DMS53 (cell line): ENCODE results near the gene ATP2B3.

Experiments used
- DNase-seq: peaks from one replicate; lab custom pipeline; 2025; lab: John Stamatoyannopoulos, UW

Gene ATP2B3

DNA sequence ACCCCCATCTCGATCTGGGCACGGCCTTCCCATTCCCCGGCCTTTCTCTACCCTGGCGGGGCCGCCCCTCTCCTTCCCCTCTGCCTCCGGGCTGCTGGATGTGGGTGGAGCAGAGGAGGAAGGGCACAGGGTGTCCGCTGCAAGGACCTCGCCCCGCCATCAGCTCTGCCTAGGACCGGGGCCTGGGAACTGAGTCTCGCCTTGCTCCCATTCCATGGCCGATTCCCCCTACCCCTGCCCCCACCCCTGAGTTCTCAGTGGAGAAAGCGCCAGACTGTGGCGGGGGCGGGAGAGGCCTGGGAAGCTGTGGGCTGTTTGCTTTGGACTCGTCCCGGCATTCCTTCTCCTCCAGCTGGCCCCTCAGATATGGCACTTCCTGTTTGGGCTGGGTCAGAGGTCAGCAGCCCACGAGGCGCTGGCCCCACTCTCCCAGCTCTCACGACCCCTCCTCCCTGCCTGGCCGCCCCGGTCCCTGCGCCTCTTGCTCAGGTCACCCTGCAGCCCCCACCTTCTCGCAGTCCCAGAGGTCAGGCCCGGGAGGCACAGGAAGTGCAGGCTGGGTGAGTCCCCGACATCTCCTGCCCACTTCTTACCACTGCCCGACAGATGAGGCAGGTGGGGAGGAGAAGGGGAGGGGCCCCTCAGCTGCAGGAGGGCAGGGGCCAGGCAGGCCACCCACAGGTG, 29.1 kb upstream of the ATP2B3 start:
- DNase-seq, result no peak

- no peak for DNase-seq
Measured at GRCh38 chrX:153490217-153490930, 27.1 kb upstream of the ATP2B3 start.

DNA sequence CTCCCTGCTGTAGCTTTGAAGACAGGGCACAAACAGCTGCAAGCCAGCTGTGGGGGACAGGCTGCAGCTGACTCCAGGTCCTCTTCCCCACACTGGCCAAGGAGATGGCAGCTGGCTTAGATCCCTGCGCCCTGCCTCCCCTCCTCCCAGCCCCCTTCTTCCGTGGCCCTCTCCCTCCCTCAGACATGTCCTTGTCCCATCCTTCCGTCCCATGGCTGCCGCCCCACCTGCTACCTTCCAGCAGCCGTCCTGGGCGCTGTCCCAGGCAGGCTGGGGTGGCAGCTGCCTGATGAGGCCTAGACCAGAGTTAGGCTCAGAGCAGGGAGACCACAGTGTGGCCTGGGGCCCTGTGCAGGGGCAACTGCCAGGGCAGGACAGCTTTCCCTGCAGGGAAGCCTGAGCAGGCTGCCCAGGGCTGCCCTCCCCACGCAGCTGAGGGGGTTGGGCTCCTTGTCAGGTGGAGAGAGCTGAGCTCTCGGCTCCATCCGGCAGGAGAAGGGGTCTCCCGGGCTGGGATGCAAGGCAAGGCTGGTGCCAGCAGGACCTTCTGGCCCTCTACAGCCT, 26.0 kb upstream of the ATP2B3 start:
- DNase-seq, result no peak

DNA sequence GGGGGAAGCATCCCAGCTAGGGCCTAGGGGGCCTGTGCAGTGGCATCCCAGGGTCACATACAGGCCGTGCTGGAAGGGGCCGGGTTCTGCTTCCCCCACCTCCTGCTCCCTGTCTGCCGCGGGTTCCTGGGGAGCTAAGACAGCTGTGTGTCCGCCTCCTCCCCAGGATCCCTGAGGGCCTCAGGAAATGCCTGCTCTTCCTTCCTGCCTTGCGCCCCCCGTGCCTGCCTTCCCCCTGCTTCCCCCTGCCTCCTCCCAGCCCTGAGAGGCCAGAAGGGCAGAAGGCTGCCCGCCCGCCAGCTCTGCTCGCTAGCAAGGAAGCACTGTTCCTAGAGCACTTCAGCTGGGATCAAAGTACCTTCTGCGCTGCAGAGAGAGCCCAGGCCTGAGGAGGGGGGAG, 25.5 kb upstream of the ATP2B3 start:
- peak; percentile 9 for DNase-seq

DNA sequence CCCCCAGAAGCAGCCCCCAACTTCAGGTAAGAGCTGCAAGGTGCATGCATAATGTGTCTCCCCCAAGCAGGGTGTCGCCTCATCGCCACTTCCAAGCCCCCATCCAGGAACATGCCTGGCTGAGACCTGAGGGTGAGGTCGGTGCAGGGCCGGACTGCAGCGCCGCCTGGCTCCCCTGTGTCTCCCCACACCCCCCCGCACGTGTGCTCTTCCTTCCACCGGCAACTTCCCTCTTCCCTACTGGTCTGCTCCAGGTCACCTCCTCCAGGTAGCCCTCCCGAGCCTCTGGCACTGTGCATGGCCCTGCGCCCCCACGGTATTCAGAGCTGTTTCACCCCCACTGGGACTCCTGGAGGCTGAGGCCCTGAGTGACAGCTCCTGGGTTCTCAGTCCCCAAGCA, 24.9 kb upstream of the ATP2B3 start:
- no peak for DNase-seq

GRCh38 chrX:153493085-153493484, 24.4 kb upstream of the ATP2B3 start:
- DNase-seq, result no peak

DNA sequence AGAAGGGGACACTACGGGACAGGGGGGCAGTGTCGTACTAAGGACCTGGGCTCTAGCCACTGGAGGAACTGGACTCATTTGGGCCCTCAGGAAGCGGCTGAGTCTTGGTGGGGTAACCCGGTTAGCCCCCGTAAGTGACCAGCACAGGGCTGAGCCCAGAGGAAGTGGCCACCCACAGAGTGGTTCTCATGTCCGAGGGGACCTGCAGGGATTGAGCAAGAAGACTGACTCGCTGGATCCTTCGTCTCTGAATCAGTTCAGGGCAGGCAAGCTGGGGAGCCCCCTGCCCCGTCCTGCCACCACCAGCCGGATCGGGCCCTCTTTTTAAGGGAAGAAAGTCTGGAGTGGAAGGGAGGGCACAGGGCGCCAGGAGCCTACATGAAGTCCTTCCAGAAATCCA, 23.4 kb upstream of the ATP2B3 start:
- no peak for DNase-seq

GRCh38 chrX:153494541-153495361, 22.7 kb upstream of the ATP2B3 start, which contains the start of gene BGN:
Gene BGN (plus strand): TSS chrX:153494980. CDS start chrX:153504632, 9,652 bp downstream.
- DNase-seq, result peak; percentile 28

DNA sequence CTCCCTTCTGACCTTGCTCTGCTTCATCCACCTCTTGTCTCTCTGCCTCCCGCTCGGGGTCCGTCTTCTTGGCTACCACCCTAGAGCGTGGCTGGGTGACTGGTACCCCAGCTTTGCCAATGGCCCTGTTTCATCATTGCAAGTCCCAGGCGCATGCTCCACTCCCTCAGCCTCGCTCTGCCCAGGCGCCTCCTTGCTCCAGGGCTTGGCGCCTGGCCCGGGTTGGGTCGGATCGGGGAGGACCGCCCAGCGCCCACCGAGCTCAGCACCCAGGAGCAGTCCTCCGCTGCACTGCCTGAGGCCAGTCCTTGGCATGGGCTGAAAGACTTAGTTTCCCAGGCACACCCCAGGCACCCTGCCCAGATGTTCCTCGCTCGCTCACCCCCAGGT, 22.1 kb upstream of the ATP2B3 start:
- DNase-seq, result no peak

DNA sequence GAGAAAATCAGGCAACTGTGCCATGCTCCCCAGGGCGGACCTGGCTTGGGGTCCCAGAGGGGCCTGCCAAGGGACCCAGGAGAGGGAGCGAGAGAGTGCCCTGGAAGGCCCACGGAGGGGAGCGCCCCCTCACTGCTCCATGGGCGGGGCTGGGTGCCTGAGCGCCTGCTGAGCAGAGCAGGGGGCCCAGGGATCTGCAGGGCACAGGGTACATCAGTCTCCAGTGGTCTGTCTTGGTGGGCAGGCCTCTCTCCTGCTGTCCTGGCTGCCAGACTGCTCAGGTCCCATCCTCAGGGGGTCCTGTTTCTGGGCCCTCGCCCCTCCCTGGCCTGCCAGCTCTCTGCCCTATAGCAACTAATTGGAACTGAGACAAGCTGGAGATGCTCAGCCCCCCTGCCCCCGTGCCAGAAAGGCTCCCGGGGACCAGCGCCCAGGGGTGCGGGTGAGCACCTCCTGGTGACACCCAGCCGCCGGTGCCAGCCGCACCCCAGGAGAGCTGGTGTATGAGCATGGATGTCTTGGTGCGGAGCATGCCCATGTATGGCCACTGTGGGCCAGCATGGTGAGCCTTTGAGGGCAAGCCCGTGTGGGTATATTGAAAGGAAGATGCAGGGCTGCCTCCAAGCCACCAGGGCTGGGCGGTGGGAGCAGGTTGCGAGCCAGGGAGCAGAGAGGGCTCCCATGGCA, 21.4 kb upstream of the ATP2B3 start:
- DNase-seq, result peak; percentile 9

DNA sequence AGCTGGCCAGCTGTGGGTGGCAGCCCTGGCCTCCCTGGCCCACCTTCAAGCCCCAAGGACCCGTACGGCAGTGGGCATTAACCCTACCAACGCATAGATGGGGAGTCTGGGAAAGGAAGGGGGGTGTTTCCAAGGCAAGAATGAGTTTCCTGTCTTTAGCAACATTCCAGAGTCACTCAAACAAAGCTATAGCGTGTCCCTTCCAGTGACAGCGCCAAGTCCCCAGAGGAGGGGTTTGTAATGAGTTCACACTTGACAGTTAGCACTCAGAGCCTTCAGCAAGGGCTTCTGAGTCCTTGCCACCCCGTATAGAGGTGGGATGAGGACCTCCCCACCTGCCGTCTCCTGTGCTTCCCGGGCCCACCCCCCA, 20.9 kb upstream of the ATP2B3 start:
- DNase-seq, result no peak

DNA sequence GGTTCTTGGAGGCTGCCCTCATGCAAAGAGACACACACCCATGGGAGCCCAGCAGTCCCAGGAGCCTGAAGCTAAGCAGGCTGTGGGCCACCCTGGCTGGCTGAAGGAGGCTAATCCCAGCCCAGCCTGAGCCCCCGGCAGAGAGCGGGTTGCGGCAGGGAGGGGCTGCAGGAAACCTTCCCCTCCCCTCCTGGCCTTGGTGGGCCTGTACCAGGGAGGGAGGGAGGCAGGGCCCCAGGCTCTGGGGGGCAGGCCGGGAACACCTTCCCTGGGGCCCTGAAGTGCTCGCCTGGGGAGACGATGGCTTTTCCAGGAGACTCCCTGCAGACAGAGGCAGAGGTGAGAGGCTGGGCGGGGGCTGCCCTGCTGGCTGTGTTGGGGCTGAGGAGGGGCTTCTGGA, 19.0 kb upstream of the ATP2B3 start:
- DNase-seq, result no peak

- DNase-seq, result no peak
Measured at GRCh38 chrX:153499341-153499740, 18.1 kb upstream of the ATP2B3 start.

- peak; percentile 20 for DNase-seq
Measured at GRCh38 chrX:153499876-153500275, 17.6 kb upstream of the ATP2B3 start.

DNA sequence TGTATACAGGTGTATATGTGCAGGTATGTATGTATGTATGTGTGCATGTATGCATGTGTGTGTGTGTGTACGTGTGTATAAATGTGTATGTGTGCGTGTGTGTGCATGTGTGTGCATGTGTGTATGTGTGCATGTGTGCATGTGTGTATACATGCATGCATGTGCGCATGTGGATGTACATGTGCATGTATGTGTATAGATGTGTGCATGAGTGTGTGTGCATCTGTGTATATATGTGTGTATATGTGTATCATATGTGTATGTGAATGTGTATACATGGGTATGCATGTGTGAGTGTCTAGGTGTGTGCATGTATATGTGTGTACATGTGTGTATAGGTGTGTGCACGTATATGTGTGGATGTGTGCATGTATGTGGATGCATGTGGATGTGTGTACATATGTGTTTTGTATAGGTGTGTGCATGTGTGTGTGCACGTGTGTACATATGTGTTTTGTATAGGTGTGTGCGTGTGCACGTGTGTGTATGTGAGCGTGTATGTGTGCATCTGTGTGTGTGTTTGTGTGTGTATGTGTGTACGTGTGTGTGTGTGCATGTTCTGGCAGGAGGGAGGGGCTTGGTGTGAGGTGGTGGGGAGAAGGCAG, 16.7 kb upstream of the ATP2B3 start:
- DNase-seq, result no peak

DNA sequence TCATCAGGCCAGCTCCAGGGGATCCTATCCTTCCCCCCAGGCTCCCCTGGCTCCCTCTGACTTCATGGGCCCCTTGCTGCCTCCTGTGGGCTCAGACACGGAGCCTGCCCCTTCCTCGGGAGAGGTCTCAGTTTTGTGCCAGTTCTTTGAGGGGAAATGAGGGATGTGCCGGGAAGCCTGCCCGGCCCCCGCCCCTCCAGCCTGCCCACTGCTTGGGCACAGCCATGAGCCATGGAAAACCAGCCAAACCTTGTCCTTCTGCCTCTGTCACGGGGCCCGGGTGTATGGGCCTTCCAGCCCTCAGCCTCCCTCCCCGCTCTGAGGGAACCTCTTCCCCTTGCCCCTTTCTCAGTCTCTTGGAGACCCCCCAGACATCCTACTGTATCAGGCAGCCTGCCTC, 15.9 kb upstream of the ATP2B3 start:
- no peak for DNase-seq

DNA sequence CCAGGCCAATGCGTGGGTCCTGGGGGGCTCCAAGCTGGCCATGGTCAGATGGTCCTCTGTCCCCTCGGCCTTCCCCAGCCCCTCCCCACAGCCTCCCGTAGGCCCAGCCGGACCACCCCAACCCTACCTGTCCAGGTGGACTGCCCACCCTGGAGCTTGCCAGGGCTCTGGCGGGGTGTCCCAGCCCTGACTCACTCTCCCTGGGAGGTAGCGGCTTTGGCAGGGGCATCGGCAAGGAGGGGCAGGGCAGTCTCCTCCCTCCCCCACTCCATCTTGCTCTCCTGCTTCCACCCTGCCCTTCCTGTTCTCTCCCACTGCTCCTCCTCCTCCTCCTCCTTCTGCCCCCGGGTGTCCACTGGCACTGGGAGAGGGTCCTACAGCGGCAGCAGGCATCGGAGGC, 15.3 kb upstream of the ATP2B3 start:
- no peak for DNase-seq

GRCh38 chrX:153502796-153503195, 14.6 kb upstream of the ATP2B3 start:
- no peak for DNase-seq

GRCh38 chrX:153504445-153505016, 12.9 kb upstream of the ATP2B3 start:
- DNase-seq, result peak; percentile 45

GRCh38 chrX:153505361-153505760, 12.1 kb upstream of the ATP2B3 start:
- DNase-seq, result no peak

DNA sequence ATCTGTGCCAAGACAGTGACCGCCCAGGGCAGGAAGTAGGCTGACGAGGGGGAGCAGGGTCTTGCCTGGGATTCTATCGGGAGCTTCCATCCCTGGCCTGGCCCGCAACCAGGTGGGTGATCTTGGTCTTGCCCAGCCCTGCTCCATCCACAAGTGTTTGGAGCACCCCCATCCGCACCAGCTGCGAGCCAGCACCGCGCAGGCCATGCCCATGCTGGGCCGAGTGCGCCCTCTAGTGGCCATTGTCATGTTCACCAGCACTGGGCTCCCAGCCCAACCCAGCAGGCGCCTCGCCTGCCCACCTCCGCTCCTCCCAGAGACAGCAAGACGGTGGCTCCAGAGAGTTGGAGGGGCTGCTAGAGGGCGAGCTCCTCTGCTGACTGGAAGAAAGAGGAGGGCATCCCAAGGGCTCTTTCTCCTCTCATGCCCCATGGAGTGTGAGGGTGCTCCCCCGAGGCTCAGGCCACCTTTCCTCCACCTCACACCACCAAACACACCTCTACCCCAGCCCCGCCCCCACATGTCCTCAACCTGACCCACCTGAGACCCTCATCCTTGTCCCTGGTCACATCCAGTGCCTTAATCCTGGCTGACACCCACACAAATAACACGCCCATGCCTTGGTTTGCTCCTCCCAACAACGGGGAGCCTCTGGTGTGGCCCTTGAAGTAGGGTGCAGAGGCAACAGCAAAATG, 9.8 kb upstream of the ATP2B3 start:
- DNase-seq, result peak; percentile 78
